GM13977 (cell line): Measurements from ENCODE around the gene TAS2R16.

Experiments
- DNase-seq: peaks from one replicate; pipeline ENCODE4 v3.0.0; 2012; ENCODE audit warnings: low spot score
- in situ Hi-C: fragments of 300-500 bp; cut with MboI; formaldehyde crosslinking; loops from one replicate; pipeline ENCODE4 v1.12.0; 2022; ENCODE audit warnings: low sequenced_read_pairs, low pct_unique_long_range_greater_than_20kb, mixed read lengths, inconsistent platforms; ENCODE audit not compliant: unreplicated experiment
- TF ChIP-seq, protein P1 (sequence below): IDR thresholded peaks from 2 replicates; pipeline ENCODE4 v1.5.1; 2012; ENCODE audit warnings: mild to moderate bottlenecking, control low read depth; ENCODE audit not compliant: insufficient read depth; ENCODE audit errors: extremely low read depth, missing control alignments

The TAS2R16 gene

DNA sequence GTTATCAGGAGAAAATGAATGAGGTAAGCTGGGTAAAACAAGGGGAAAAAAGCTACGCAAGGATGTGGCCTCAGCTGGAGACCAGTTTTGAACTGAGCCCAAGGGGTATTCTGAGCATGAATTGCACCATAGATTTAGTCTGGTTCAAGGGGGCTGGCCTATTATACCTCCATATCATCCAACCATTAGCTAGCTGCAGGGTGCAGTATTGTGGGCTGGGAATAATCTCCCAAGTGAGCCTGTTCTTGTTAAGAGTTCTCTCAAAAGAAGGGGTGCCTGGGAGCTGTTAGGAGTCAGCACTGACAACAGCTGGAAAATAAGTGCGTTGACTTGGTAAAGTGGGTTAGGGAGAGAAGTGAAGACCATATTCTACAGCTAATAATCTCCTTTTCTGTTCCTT, 8.0 kb downstream of the TAS2R16 start:
- TF ChIP-seq, protein P1, sequence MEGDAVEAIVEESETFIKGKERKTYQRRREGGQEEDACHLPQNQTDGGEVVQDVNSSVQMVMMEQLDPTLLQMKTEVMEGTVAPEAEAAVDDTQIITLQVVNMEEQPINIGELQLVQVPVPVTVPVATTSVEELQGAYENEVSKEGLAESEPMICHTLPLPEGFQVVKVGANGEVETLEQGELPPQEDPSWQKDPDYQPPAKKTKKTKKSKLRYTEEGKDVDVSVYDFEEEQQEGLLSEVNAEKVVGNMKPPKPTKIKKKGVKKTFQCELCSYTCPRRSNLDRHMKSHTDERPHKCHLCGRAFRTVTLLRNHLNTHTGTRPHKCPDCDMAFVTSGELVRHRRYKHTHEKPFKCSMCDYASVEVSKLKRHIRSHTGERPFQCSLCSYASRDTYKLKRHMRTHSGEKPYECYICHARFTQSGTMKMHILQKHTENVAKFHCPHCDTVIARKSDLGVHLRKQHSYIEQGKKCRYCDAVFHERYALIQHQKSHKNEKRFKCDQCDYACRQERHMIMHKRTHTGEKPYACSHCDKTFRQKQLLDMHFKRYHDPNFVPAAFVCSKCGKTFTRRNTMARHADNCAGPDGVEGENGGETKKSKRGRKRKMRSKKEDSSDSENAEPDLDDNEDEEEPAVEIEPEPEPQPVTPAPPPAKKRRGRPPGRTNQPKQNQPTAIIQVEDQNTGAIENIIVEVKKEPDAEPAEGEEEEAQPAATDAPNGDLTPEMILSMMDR: no peak
- in situ Hi-C loops: no loop called here
- DNase-seq: no peak

DNA sequence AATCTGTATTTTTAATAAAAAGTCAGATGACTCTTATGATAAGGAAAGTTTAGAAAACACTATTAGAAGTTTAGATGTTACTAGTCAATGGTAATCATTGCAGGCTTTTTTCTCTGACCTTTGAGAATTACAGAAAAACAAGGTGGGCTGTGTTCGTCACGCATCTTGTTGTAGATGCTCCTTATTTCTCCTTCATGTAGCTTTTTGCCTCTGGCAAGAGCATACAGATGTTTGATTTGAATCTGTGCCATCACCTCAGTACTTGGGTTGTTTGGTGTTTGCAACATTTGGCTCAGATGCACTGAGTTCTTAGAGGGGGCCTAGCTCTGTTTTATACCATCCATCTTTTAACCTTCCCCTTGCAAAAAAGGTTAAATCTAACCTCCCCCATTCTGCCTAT, 11.5 kb downstream of the TAS2R16 start:
- DNase-seq: no peak
- TF ChIP-seq, protein P1: no peak
- in situ Hi-C loops: no loop called here

DNA sequence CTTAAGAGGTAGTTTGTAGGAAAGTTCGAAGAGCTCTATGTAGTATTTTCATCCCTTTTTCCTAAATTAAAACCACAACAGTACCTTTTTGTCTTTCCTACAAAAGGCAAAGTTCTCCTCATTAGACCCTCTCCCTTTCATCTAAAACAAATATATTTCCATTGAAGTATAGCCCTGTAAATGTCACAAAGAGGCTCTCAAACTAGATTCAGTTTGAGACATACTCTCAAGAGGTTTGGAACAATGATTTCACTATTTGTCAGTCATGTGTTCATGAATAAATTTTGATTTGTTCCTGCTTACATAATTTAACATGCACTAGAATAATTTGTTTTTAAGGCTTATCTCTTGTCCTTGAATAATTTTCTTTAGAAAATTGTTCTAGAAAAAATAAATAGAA, 12.2 kb downstream of the TAS2R16 start:
- no peak for DNase-seq
- TF ChIP-seq, protein P1: no peak
- in situ Hi-C loops: no loop called here

DNA sequence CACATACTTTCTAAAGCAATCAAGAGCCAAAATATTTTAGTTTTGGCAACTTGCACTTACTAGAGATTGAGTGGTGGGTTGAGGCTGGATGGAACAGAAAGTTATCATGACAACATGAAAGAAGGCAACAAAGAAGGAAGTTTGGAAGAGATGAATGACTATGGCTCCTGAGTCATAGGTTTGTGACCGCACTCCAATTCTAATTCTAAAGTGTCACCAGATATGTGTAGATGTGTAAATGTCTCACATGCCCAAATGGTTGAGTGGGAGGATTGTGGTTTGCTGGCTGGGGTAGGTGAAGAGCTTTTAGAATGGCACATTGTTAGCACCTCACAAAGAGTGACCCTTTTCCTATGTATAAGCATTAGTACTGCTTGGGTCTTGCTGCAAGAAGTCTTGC, 20.2 kb downstream of the TAS2R16 start:
- TF ChIP-seq, protein P1: no peak
- in situ Hi-C loops: no loop called here
- DNase-seq: no peak

DNA sequence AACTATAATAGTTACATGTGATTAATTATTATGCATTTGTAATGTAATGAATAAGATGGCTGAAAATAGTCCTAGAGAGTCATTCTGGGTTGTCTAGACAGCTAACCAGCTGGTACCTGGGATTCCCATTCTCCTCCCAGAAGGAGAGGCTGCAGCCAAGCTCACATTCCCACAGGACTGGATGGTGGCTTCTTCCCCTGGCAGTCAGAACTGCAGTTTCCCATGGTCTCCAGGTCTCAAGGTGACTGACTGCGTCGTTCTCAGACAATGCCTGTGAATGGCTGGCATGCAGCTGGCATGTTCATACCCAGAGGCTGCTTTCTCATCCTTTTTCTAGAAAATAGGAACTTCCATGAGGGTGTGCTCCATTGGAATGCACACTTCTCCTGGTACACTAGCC, 21.3 kb downstream of the TAS2R16 start:
- TF ChIP-seq, protein P1: no peak
- in situ Hi-C loops: no loop called here
- no peak for DNase-seq

DNA sequence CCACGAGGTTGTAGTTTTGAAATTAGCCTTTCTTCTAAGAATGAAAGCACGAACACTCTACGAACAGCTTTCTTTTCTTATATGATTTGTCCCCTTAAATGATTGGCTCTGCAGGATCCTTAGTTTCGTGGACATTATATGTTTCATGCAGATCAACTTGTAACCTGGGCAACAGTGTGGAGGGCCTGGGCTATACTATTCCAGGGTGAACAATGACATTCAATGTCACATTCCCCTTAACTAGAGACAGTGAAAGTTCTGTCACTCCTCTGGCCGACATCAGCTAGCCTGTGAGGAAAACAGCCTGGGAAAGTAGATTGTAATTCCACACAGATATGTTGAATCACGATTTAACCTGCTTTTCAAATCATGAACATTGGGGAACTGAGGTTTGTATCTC, 23.4 kb downstream of the TAS2R16 start:
- TF ChIP-seq, protein P1: no peak
- no peak for DNase-seq
- in situ Hi-C loops: no loop called here
